Stimulated activated CD8-positive, alpha-beta memory T cell treated with anti-CD3 and anti-CD28 coated beads, Interleukin-4, amount 100 ng/mL, for 4 hours (primary cell): ENCODE results near the gene ARL15.

Experiments used
- DNase-seq, 2 donors: peaks; one replicate each; pipeline ENCODE4 v3.0.0-alpha.2; 2020; ENCODE audit warnings: low read depth in 2 of 2, low spot score in 1 of 2

The ARL15 gene

GRCh38 chr5:53948598-53948997 lies 361.8 kb downstream of the ARL15 start:
- no peak for DNase-seq

GRCh38 chr5:53946405-53947100 lies 363.8 kb downstream of the ARL15 start:
- DNase-seq: no peak

DNA sequence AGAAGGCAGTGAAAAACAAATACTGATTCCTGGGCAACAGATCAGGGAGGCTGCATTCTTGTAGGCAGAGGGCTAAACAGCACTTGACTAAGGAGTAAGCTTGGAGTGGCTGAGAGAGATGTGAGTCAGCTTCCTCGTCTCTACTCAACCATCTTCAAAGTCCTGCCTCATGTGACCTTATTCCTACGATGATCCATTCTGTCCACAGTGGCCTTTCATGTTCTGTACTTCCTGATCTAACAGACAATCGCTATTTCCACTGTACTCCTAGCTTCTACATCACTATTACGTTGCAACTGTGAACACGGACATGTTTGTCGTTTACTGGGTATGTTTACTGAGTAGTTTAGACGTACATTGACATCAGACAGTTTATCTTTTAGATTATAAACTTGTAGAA lies 365.4 kb downstream of the ARL15 start:
- no peak for DNase-seq

DNA sequence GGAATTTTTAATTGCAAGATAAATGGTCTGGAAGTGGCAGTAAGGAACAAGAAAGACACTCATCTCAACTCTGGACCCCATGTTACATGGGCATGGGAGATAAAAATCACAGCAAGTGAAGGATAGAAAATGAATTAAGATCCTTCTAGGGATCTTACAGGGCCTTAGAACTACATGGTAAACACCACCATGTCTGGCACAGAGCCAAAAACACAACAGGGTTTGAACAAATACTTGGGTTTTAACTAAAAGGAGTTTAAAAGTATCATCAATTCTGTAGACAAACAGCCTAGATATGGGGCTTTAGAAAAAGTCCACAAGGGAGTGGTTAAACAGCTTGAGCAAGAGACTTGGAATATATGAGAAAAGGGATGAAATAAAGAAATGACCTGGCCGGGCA lies 366.4 kb downstream of the ARL15 start:
- DNase-seq: no peak

DNA sequence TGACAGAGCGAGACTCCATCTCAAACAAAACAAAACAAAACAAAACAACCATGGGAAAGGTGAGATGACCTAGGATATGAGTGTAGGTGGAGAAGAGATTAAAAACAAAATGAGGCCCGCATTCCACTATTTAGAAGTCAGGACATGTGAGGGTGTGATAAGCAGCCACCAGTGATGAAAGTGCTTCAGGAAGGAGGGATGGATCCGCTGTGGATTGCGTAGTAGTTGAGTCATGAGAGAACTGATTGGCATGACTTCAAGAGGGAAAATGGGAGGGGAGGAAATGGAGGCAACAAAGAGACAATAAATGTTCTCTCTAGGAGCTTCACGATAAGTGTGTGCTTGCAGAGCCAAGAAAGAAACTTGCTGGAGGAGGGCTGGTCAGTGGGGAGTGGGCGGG lies 367.6 kb downstream of the ARL15 start:
- DNase-seq: no peak

DNA sequence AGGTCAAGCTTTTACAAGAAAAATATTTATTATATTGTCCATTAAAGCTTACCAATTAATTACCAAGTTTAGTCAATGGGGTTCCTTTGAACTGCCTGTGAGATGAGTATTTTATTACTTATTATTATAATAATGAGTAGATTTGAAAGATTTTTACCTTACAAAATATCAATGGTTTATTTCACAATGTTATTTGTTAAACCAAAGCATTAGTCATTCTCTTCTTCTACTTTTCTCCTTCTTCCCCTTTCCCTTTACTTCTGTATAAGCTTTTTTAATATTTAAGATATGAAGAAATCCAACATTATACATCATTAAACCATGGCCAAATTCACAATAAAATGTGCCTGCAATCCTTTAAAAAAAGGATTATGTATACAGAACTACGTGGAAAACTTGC lies 369.5 kb downstream of the ARL15 start:
- no peak for DNase-seq

- no peak for DNase-seq
Observed at GRCh38 chr5:53937467-53937866, 372.9 kb downstream of the ARL15 start.

- no peak for DNase-seq
Observed at GRCh38 chr5:53936481-53937352, 373.7 kb downstream of the ARL15 start.

GRCh38 chr5:53934151-53934820 lies 376.1 kb downstream of the ARL15 start:
- no peak for DNase-seq

- DNase-seq: no peak
Observed at GRCh38 chr5:53932351-53932750, 378.0 kb downstream of the ARL15 start.

DNA sequence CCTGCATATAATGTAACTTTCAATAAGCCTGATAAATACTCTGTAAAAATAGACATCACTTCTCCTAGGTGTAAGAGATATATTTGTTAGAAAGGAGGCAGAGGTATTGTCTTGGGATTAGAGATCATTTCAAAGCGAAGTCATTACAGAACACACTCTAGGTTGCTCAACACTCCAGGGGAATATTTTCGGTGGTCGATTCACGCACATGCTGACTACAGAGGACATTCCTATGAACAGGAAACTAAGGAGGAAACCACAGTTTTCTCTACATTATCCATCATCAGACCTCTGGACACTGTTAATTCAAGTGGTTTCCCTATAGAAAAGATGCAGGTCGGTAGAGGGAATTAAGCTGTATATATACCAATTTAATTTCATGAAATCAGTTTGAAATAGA lies 379.9 kb downstream of the ARL15 start:
- DNase-seq: no peak

- DNase-seq: no peak
Observed at GRCh38 chr5:53929570-53929969, 380.8 kb downstream of the ARL15 start.

DNA sequence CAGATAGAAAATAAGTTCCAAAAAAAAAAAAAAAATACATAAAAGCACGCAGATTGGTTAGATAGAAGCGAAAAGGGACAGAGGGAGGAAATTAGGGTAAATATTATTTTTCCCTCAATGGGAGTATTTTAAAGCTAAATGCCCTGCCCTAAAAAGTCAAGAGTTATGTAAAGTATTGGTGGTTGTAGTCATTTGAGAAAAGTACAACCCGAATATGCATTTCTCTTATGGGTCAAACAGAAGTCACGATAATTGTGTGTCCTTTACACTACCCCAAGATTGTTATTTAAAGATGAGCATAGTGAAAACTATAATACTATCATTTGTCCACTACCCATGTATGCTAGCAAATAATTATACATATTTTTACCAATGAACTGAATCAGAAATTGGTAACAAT lies 381.2 kb downstream of the ARL15 start:
- no peak for DNase-seq

- DNase-seq: no peak
Observed at GRCh38 chr5:53928641-53929040, 381.7 kb downstream of the ARL15 start.

DNA sequence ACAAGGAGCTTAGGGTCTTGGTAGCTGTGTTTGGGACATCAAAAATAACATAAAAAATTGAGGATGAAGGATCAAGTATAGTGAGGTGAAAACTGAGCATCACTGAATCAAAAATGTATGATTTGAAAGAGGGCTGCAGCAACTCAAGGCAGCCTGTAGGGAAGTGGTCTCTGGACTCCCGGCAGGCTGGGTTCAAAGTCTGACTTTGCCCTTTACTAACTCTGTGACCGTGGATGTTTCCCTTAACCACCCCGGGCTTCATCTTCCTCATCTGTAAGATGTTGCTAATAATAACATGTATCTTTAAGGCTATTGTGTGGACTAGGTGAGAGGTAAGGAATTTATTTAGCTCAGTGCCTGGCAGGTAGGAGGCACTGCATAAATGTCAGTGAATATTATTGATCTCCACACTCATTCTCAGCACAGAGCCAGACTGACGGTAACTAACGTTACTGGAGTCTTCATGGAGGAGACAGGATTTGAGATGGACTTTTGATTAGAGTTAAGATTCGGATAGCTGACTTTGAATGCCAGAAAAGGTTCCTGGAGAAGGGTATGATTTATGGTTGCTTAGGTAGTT lies 382.6 kb downstream of the ARL15 start:
- DNase-seq: no peak

- DNase-seq: no peak
Observed at GRCh38 chr5:53926026-53926425, 384.3 kb downstream of the ARL15 start.

DNA sequence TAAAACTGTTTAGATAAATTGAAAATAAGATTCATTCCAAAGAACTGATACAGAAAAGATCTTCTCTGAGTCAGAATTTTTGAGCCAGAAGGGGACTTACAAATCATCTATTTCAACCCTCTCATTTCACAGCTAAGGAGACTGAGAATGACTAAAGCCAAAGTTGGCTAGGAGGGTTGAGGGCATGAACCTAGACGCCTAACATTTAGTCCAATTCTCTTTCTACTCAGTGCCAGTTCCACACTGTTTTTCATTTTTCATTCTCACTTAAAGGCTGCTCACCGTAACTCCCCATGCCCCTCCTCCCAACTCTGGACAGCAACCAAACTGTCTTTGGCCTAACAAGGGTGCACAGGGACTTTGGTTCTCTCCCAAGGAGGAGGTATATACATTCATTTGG lies 386.0 kb downstream of the ARL15 start:
- no peak for DNase-seq

DNA sequence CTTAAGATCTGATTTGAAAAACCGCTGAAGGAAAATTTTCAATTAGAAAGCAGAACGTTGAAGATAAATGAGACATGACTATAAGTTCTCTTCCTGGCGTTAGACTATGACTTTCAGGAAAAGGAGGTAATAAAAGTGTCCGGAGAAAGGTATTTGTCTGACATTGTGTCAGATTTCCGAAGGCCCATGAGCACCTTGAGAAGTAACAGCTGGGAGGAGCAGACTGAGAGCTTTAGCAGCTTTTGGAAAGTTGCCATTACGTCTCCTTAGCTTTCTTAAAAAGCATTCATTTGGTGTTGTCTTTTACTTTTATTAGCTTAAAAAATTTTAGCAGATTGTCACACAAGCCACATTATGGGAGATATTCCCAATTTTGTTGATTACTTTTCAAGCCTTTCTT lies 386.4 kb downstream of the ARL15 start:
- DNase-seq: no peak

DNA sequence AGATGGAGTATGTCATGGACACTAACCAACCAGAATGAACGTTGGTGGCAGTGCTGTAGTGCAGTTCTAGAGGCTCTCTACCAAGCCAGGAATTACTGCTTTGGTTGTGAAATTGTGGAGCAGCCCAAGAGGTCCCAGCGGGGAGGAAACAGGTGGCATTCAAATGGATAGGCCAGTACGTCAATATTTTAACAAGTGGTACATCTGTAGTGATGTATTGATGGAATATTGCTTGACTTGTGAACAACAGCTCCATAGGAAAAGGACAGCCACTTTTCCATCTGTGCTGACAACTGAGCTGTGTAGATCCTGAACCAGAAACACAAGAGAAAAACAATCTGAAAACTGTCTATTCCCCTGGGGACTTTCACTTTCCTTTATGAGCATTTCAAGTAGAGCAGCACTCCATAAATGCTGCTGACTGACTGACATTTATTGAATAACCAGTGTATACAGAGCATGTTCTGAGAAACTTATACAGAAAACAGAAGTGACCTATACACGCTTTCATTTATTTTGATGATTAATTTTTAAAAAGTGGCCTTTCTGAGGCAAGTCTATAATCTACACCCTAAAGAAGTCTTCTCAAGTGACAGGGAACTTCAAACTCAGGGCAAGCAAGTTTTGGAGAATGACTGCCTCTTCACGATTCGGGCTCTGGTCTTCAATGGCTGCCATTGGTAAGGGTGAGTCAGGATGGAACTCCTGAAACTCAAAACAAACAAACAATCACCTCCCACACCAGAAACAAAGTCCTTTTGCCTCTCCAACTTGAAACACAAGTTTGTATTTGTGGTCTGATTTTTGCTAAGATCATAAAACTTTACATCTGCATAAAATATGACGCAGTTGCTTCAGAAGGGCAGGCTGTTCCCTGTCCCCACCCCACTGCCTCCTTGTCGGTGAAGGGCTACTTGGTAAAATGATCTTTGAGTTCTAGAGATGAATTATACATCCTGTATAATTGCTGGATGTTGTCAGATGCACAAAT lies 387.6 kb downstream of the ARL15 start:
- DNase-seq: no peak

GRCh38 chr5:53917826-53918225 lies 392.5 kb downstream of the ARL15 start:
- DNase-seq: no peak

GRCh38 chr5:53917095-53917494 lies 393.3 kb downstream of the ARL15 start:
- no peak for DNase-seq
